ENCODE results near the gene PGGHG.
A peak's percentile ranks its signal among the peaks of the same experiment; 100 is the strongest.
"Not testable (repeated sequence)": the region's sequence is repeated elsewhere in the genome, so short reads cannot be mapped to it uniquely, and the experiment has no call there.

The PGGHG gene

DNA sequence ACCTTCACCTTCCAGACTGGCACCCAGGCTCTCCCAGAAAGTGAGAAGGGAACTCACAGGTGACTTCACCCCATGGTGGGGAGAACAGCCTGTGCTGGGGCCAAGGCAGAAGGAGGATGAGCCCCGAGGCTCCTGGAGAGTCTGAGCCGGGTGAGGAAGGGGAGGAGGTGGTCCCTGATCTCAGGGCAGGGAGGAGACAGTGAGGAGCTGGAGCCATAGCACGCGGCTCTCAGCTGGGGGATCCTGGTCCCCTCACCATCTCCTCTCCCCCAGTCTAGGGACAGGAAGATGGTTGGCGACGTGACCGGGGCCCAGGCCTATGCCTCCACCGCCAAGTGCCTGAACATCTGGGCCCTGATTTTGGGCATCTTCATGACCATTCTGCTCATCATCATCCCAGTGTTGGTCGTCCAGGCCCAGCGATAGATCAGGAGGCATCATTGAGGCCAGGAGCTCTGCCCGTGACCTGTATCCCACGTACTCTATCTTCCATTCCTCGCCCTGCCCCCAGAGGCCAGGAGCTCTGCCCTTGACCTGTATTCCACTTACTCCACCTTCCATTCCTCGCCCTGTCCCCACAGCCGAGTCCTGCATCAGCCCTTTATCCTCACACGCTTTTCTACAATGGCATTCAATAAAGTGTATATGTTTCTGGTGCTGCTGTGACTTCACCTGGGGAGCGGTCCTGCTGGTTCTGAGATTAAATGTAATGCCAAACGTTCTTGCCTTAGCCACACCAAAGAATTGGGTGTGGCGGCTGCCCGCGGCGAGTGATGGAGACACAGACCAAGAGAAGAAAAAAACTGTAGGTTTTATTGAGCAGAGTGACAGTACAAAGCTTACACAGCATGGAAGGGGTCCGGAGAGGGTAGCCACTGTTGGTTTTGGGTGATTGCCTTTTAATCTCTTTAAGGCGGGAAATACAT lies 20.1 kb downstream of the PGGHG start:
- 0 out of 2 replicates have a peak overlapping the region, but pooled peaks have one; percentile 39 for H3K27ac ChIP-seq (ENCODE audit: low read length)
- ATAC-seq (ENCODE audit: insufficient read depth, low read depth) = peak; percentile 31
- peak overlapping the region; percentile 64 for H3K4me2 ChIP-seq (ENCODE audit: insufficient read depth, low read length)

GRCh38 chr11:309979-310572 lies 21.1 kb downstream of the PGGHG start:
- H3K27ac ChIP-seq (ENCODE audit: low read length) = peak overlapping the region; percentile 39
- H3K4me3 ChIP-seq (ENCODE audit: low read depth in 1 of 2, low read length in 2 of 2) = peak overlapping the region in 1 of 2 experiments; percentile 52; a peak in 2 of 4 replicates
- not testable (repeated sequence) for ATAC-seq (ENCODE audit: insufficient read depth, low read depth); H4K20me1 ChIP-seq (ENCODE audit: insufficient read depth, low read length); H3K27me3 ChIP-seq (ENCODE audit: insufficient read depth, low read length, poor library complexity); DNase-seq; H3K36me3 ChIP-seq (ENCODE audit: insufficient read depth, low read length); H3K9me3 ChIP-seq (ENCODE audit: insufficient read depth, low read length, severe bottlenecking); H2AFZ ChIP-seq (ENCODE audit: low read depth, low read length)
- H3K79me2 ChIP-seq (ENCODE audit: insufficient read depth, low read length) = peaks cover 26% of the 10 kb centered on the region
- H3K4me1 ChIP-seq (ENCODE audit: insufficient read depth, low read length) = peaks cover 50% of the 10 kb centered on the region
- peak overlapping the region; percentile 50 for H3K9ac ChIP-seq (ENCODE audit: low read depth, low read length)
- H3K4me2 ChIP-seq (ENCODE audit: insufficient read depth, low read length) = peak overlapping the region; percentile 64

More for the DNA sequence above, 20.1 kb downstream of the PGGHG start:
- peak; percentile 45 for DNase-seq
- Histone ChIP-seq H3K4me1 (ENCODE audit: insufficient read depth, low read length) (peaks cover 47% of the 10 kb centered on the region), H3K4me3 (ENCODE audit: low read depth in 1 of 2, low read length in 2 of 2) (peak overlapping the region in 1 of 2 experiments; percentile 55; a peak in 3 of 4 replicates), H3K9ac (ENCODE audit: low read depth, low read length) (peak overlapping the region; percentile 51), H3K79me2 (ENCODE audit: insufficient read depth, low read length) (peaks cover 15% of the 10 kb centered on the region)
- H3K9me3 ChIP-seq (ENCODE audit: insufficient read depth, low read length, severe bottlenecking); H2AFZ ChIP-seq (ENCODE audit: low read depth, low read length); H3K27me3 ChIP-seq (ENCODE audit: insufficient read depth, low read length, poor library complexity); H4K20me1 ChIP-seq (ENCODE audit: insufficient read depth, low read length); H3K36me3 ChIP-seq (ENCODE audit: insufficient read depth, low read length): not testable (repeated sequence)

DNA sequence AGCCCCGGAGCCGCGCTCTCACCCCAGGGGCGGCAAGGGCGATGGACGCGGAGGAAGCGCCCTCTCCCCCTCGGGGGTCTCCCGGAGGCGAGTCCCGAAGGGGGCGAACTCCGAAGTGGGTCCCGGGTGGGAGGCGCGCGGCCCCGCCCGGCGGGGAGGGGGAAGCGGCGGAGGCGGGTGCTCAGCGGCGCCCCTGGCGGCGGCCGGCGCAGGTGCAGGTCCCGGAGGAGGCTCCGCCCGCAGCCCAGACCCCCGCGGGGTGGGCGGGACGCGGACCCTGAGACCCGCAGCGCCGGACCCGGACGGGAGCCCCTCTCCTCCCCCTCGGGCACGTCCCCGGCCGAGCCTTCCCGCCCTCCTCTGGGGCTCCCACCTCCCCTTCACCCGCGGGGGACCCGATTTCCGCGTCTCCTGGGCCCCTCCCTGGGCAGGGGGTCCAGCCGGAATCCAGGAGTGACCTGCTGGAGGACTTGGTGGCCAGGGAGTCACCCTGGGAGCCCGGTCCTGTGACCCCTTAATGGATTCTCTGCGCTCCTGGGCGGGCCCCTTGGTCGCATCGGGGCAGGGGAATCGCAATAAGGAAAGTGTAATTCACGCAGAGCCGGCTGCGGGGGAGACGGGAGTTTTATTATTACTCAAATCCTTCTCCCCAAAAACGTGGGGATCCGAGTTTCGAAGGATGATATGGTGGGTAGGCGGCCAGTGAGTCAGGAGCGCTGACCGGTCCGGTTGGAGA lies 22.3 kb downstream of the PGGHG start:
- H2AFZ ChIP-seq (ENCODE audit: low read depth, low read length); H3K4me3 ChIP-seq (ENCODE audit: low read depth in 1 of 2, low read length in 2 of 2); DNase-seq; H3K9me3 ChIP-seq (ENCODE audit: insufficient read depth, low read length, severe bottlenecking); H3K27me3 ChIP-seq (ENCODE audit: insufficient read depth, low read length, poor library complexity): not testable (repeated sequence)
- peaks cover 56% of the 10 kb centered on the region for H3K4me1 ChIP-seq (ENCODE audit: insufficient read depth, low read length)
- H3K36me3 ChIP-seq (ENCODE audit: insufficient read depth, low read length) = peaks cover 20% of the 10 kb centered on the region
- peak overlapping the region; percentile 83 for H3K27ac ChIP-seq (ENCODE audit: low read length)
- H3K9ac ChIP-seq (ENCODE audit: low read depth, low read length) = peak overlapping the region; percentile 72; the same call in 1 of the 2 replicates
- peaks cover 14% of the 10 kb centered on the region for H4K20me1 ChIP-seq (ENCODE audit: insufficient read depth, low read length)
- peak overlapping the region; percentile 39 for H3K4me2 ChIP-seq (ENCODE audit: insufficient read depth, low read length)
- peaks cover 37% of the 10 kb centered on the region for H3K79me2 ChIP-seq (ENCODE audit: insufficient read depth, low read length)
- peak; percentile 18 for ATAC-seq (ENCODE audit: insufficient read depth, low read depth)

DNA sequence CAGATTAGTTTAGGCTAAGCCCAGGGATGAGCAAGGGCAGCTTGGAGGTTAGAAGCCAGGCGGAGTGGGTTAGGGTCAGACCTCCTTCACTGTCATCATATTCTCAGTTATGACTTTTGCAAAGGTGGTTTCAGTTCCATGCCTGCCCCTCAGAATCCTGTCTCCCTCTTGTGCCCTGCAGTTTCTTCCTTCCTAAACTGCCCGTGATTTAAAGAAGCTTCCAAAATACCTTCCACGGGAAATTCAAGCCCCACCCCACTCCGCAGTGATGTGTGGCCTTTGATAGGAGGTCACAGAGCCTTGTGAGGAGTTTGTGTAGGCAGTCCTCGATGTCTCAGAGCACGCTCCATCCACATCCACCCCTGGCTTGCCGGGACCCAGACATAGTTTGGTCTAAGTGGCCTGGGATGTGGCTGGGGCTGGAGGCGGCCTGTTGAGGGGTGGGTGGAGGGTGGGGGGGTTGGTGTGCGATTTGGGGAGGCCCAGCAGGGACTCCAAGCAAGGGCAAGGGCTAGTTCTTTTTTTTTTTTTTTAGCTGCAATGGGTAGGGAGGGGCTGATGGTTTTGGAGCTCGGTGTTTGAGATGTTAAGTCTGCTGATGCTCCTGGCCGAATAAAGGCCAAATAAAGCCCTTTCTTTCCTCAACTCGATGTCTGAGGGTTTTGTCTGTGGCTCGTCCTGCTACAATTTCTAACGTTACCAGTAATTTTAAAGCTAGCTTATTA lies 23.3 kb downstream of the PGGHG start:
- ATAC-seq (ENCODE audit: insufficient read depth, low read depth) (no peak), DNase-seq (no peak)
- Histone ChIP-seq H3K4me1 (ENCODE audit: insufficient read depth, low read length) (peaks cover 61% of the 10 kb centered on the region), H2AFZ (ENCODE audit: low read depth, low read length) (no peak overlapping the region), H3K4me2 (ENCODE audit: insufficient read depth, low read length) (peak overlapping the region; percentile 88), H3K4me3 (ENCODE audit: low read depth in 1 of 2, low read length in 2 of 2) (no peak overlapping the region), H4K20me1 (ENCODE audit: insufficient read depth, low read length) (peaks cover 19% of the 10 kb centered on the region), H3K9me3 (ENCODE audit: insufficient read depth, low read length, severe bottlenecking) (no peaks in the 10 kb centered on the region), H3K36me3 (ENCODE audit: insufficient read depth, low read length) (peaks cover 25% of the 10 kb centered on the region), H3K27me3 (ENCODE audit: insufficient read depth, low read length, poor library complexity) (no peaks in the 10 kb centered on the region), H3K9ac (ENCODE audit: low read depth, low read length) (peak overlapping the region; percentile 72), H3K79me2 (ENCODE audit: insufficient read depth, low read length) (peaks cover 47% of the 10 kb centered on the region), H3K27ac (ENCODE audit: low read length) (peak overlapping the region; percentile 83)
- no peak for TF ChIP-seq EZH2 (IDR thresholded peaks at IDR 0.05; ENCODE audit: borderline replicate concordance, low read depth, low read length, severe bottlenecking)
- no peak for TF ChIP-seq CTCF (IDR thresholded peaks at IDR 0.05; ENCODE audit: borderline replicate concordance, extremely low read depth, low read length, poor library complexity, severe bottlenecking)
